Upper lobe of left lung (tissue), 6 donors: ENCODE results near the gene CIZ1. TPM values are rescaled to one million over a fixed set of nuclear protein-coding genes. Genes with fewer than 3 reads are reported as not detected.

Experiments
- ATAC-seq, 2 donors: fragments of 200-7000 bp; cut with Tn5 transposase; one replicate each; pipeline ENCODE4 v1.9.1; 2022; ENCODE audit warnings: mild to moderate bottlenecking in 2 of 2, moderate library complexity in 2 of 2; ENCODE audit not compliant: low FRiP score in 2 of 2
- DNase-seq, 2 donors: peaks; one replicate each; pipeline ENCODE4 v3.0.0-alpha.2; 2019 to 2020
- H3K27ac ChIP-seq, 4 donors: fragments of 200-600 bp; sonication (generic); one replicate each; pipeline ENCODE4 v1.5.1; 2016 to 2019
- H3K27me3 ChIP-seq, 4 donors: fragments of 200-600 bp; sonication (generic); one replicate each; pipeline ENCODE4 v1.5.1; 2017 to 2019
- H3K36me3 ChIP-seq, 4 donors: fragments of 200-600 bp; sonication (generic); one replicate each; pipeline ENCODE4 v1.5.1; 2016 to 2019
- H3K4me1 ChIP-seq, 4 donors: fragments of 200-600 bp; sonication (generic); one replicate each; pipeline ENCODE4 v1.5.1; 2018 to 2019
- H3K4me3 ChIP-seq, 4 donors: fragments of 200-600 bp; sonication (generic); one replicate each; pipeline ENCODE4 v1.5.1; 2017 to 2019; ENCODE audit warnings: mild to moderate bottlenecking in 2 of 4, moderate library complexity in 1 of 4
- H3K9me3 ChIP-seq, 4 donors: fragments of 200-600 bp; sonication (generic); one replicate each; pipeline ENCODE4 v1.5.1; 2018 to 2019
- EP300 ChIP-seq, 4 donors: sonication (generic); formaldehyde crosslinking; IDR thresholded peaks; one replicate each; pipeline ENCODE4 v1.5.1; 2017; ENCODE audit warnings: antibody characterized with exemption in 4 of 4, control low read depth in 2 of 4
- POLR2A ChIP-seq, 4 donors: fragments of 450-650 bp; IDR thresholded peaks; one replicate each; pipeline ENCODE4 v1.5.1; 2016 to 2017; ENCODE audit warnings: antibody characterized with exemption in 4 of 4, mild to moderate bottlenecking in 2 of 4
- POLR2AphosphoS5 ChIP-seq, 2 donors: sonication (generic); formaldehyde crosslinking; IDR thresholded peaks; one replicate each; pipeline ENCODE4 v1.5.1; 2017; ENCODE audit warnings: antibody characterized with exemption in 2 of 2
- WGBS, 2 donors: methylation state at CpG; one replicate each; pipeline ENCODE4 v1.1.5; 2017 to 2018; 5-methylcytosine and 5-hydroxymethylcytosine counted together
- total RNA-seq, 6 donors: library from RNA; depleted of rRNA in 4 of 6; stranded (reverse); fragments of >200 nt in 4 of 6; gene quantifications; one replicate each; pipeline versions ENCODE4 v1.1.0 to v1.2.1, GENCODE V29; 2016 to 2021
- TF ChIP-seq, protein P1 (sequence below), 6 experiments: fragments of 450-650 bp in 4 of 6; fragments of 200-600 bp in 2 of 6; sonication (generic) in 2 of 6; IDR thresholded peaks; one replicate each; pipeline ENCODE4 v1.5.1; 2016 to 2019; ENCODE audit warnings: antibody characterized with exemption in 6 of 6
- donor health status: DM: no; HTN: no; CAD: no; lungs with moderate emphysema.
- donor health status: DM: no; HTN: yes; CAD: no; lungs with severe emphysema.

The CIZ1 gene
- total RNA-seq, 6 donors from 2014 or later, result 53.4 to 136 (median 95.5) TPM

DNA sequence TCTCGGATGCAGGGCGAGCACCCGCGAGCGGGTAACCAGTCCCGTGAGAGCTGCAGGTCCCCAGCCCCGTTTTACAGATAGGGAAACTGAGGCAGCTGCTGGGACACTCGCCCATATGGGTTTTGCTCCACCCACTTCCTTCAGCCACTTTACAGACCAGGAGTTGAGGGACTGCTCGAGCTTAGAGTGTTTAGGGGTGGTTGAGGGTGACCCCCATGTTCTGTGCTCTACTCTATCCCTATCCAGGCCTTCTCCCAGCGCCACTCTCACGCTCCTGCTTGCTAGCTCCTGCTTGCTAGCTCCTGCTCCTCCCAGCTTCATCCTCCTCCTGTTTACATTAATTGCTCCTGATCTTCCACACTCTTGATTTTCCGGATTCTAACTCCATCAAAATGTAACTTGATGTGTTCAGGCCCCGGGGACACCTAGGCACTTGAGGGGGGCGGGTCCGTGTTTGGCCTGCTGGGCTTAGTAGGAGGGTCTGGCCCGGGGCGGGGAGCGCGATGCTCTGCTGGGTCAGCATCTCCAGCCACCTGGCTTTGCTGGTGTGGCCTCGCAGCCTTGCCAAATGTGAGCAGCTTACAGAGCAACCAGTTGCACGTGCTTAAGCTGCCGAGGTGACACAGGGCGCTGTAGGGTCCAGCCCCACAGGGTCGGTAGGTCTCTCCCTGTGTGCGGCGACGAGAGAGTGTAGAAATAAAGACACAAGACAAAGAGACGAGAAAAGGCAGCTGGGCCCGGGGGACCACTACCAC, 62.4 kb downstream of the CIZ1 start:
- TF ChIP-seq POLR2AphosphoS5 (IDR thresholded peaks at IDR 0.05) (no peak), EP300 (IDR thresholded peaks at IDR 0.05) (no peak), POLR2A (IDR thresholded peaks at IDR 0.05) (no peak)
- TF ChIP-seq, protein P1, sequence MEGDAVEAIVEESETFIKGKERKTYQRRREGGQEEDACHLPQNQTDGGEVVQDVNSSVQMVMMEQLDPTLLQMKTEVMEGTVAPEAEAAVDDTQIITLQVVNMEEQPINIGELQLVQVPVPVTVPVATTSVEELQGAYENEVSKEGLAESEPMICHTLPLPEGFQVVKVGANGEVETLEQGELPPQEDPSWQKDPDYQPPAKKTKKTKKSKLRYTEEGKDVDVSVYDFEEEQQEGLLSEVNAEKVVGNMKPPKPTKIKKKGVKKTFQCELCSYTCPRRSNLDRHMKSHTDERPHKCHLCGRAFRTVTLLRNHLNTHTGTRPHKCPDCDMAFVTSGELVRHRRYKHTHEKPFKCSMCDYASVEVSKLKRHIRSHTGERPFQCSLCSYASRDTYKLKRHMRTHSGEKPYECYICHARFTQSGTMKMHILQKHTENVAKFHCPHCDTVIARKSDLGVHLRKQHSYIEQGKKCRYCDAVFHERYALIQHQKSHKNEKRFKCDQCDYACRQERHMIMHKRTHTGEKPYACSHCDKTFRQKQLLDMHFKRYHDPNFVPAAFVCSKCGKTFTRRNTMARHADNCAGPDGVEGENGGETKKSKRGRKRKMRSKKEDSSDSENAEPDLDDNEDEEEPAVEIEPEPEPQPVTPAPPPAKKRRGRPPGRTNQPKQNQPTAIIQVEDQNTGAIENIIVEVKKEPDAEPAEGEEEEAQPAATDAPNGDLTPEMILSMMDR (IDR thresholded peaks at IDR 0.05), result no peak
- Histone ChIP-seq H3K27me3 (no peaks in the 10 kb centered on the region), H3K36me3 (peaks cover 0 to 5% (median under 1%) of the 10 kb centered on the region in 4 donors), H3K9me3 (no peaks in the 10 kb centered on the region), H3K27ac (peak overlapping the region; percentile 94 to 97 (median 96)), H3K4me3 (peak overlapping the region; percentile 68 to 100 (median 86)), H3K4me1 (peaks cover 20 to 39% (median 30%) of the 10 kb centered on the region in 4 donors)
- DNase-seq (peak in 1 of 2 donors; percentile 78), ATAC-seq (no peak)
- 70 to 76% methylated on average over 18 to 29 of the region's 29 CpGs for WGBS, 2 donors

DNA sequence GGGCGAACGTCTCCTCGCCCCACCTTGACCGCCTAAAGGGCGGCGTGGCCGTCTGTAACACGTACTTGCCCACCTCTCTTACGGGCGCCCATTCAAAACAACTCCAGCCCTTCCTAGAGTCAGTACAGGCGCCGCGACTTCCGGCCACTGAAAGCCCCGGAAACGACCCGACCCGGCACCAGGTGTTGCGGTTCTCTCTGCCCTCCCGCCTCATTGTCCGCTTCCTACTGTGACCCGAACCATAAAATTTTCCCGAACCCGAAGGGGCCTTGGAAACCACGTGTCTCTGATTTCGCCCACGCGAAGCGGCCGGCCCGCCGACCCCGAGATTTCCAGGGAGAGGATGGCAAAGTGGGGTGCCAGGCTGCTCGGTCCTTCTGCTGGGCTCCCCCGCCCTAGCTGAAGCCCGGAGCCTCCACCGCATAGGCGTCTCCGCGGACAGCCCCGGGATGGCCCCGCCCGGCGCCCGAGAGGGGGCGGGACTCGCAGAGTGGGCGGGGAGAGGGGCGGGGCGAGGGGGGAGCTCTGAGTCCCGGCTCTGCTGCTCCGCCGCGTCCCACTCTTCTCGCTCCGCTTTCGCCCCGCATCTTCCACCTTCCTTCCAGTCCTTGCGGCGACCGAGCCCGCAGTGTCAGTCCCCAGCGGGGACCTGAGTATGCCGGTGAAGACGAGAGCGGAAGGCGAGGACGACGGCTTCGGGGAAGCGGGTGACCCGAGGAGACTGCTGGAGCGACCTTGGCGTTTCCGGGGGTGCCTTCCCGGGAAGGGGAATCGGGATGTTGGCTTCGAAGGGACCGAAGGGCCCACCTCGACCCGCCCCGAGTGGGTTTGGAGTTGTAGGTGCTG, 63.2 kb downstream of the CIZ1 start:
- Histone ChIP-seq H3K4me1 (peaks cover 20 to 39% (median 30%) of the 10 kb centered on the region in 4 donors), H3K27ac (peak overlapping the region; percentile 94 to 97 (median 96)), H3K9me3 (no peaks in the 10 kb centered on the region), H3K4me3 (peak overlapping the region; percentile 68 to 100 (median 86)), H3K36me3 (peaks cover 0 to 13% (median 8%) of the 10 kb centered on the region in 4 donors), H3K27me3 (no peaks in the 10 kb centered on the region)
- 0% methylated on average over 22 to 42 of the region's 82 CpGs for WGBS, 2 donors
- ATAC-seq, result peak; percentile 95 to 96
- TF ChIP-seq, protein P1 (IDR thresholded peaks at IDR 0.05), result peak in 3 of 6 experiments; percentile 4 to 13 (median 8)
- peak in 2 of 4 donors; percentile 33 to 53 for TF ChIP-seq POLR2A (IDR thresholded peaks at IDR 0.05)
- TF ChIP-seq POLR2AphosphoS5 (IDR thresholded peaks at IDR 0.05), result peak; percentile 41 to 59
- TF ChIP-seq EP300 (IDR thresholded peaks at IDR 0.05), result no peak
- DNase-seq, result peak; percentile 83 to 96

DNA sequence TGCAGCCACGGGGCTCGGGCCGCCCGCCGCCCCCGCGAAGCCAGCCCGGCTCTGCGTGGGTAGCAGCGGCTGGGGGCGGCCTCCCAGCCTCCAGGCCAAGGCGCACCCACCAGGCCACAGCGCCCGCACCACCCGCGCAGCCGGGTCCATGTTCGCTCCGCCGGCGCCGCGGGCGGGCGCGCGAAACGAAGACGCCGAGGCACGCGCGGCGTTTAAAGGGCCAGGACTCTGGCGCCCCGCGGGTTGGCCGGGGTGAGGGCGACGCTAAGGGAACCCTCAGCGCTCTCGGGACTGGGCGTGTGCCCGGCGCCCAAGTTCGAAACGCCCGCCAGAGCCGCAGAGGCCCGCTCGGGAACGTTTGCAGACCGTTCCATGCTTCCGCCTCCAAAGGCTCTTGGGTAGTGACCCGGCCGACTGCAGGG, 63.8 kb downstream of the CIZ1 start, which contains the start of gene PTGES2:
Gene PTGES2, minus strand, starts transcription at position 162 of the 422 bp plus-strand sequence. Its CDS starts 12 bp downstream, at position 150.
- 0% methylated on average over 34 of the region's 56 CpGs; no CpG with 5 or more reads in 1 of the 2 donors for WGBS, 2 donors
- TF ChIP-seq POLR2A (IDR thresholded peaks at IDR 0.05) (peak in 1 of 4 donors; percentile 54), EP300 (IDR thresholded peaks at IDR 0.05) (no peak), POLR2AphosphoS5 (IDR thresholded peaks at IDR 0.05) (peak; percentile 7 to 42)
- TF ChIP-seq, protein P1 (IDR thresholded peaks at IDR 0.05), result peak in 1 of 6 experiments; percentile 7

DNA sequence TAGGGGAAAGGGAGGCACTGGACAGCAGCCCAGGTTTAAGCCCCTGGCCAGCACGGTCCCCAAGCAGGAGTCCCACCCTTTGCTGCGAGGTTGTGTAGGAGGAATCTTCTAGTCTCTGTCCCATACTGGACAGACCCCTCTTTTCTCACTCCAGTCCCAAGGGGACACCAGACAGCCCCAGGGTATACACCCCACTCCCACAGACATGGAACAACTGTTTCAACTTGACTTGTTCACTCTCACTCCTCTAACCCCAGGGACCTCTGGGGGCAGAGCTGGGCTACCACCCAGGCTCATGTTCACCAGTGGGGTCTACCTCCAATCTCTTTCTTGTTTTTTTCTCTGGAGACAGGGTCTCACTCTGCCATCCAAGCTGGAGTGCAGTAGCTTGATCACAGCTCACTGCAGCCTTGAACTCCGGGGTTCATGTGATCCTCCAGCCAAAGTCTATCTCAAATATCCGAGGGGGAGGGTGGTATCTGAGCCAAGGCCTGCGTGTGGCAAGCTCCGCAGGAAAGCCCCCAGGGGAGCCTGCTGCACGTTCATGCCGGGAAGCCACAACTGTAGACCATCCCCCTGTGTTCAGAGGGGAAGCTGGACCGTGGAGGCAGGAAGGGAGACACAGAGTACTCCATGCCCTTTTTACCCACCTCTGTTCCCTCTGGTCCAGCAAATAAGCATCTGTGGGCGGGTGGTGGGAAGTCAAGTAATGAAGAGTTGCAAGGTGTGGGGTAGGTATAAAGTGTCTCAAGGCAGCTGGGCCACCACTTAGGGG, 65.6 kb downstream of the CIZ1 start:
- Histone ChIP-seq H3K9me3 (no peaks in the 10 kb centered on the region), H3K27me3 (no peaks in the 10 kb centered on the region), H3K36me3 (peaks cover 4 to 37% (median 26%) of the 10 kb centered on the region in 4 donors), H3K4me3 (peak overlapping the region in 1 of 4 donors; percentile 68), H3K27ac (no peak overlapping the region), H3K4me1 (peaks cover 20 to 39% (median 30%) of the 10 kb centered on the region in 4 donors)
- TF ChIP-seq, protein P1 (IDR thresholded peaks at IDR 0.05), result no peak
- TF ChIP-seq POLR2A (IDR thresholded peaks at IDR 0.05) (no peak), POLR2AphosphoS5 (IDR thresholded peaks at IDR 0.05) (no peak), EP300 (IDR thresholded peaks at IDR 0.05) (no peak)
- no peak for DNase-seq
- 61 to 73% methylated on average over 10 of the region's 10 CpGs for WGBS, 2 donors
- no peak for ATAC-seq

More for the DNA sequence above, 63.8 kb downstream of the CIZ1 start, which contains the start of gene PTGES2:
- peaks cover 20 to 39% (median 30%) of the 10 kb centered on the region in 4 donors for H3K4me1 ChIP-seq
- peaks cover 2 to 19% (median 13%) of the 10 kb centered on the region in 4 donors for H3K36me3 ChIP-seq
- H3K27me3 ChIP-seq, result no peaks in the 10 kb centered on the region
- peak; percentile 81 to 98 for DNase-seq
- H3K9me3 ChIP-seq, result no peaks in the 10 kb centered on the region
- H3K27ac ChIP-seq, result peak within 1 kb of the TSS; percentile 94 to 97 (median 96)
- peak; percentile 88 to 94 for ATAC-seq
- H3K4me3 ChIP-seq, result peak within 1 kb of the TSS; percentile 68 to 100 (median 86)
